ENCODE data around the gene NPY. TPM values are rescaled to one million over a fixed set of nuclear protein-coding genes. Genes with fewer than 3 reads are reported as not detected.
A peak's percentile ranks its signal among the peaks of the same experiment; 100 is the strongest.

The NPY gene
- total and polyA plus RNA-seq, 8 donors, result 0.37 to 58.7 (median 1.3) TPM; not detected in 1

- Histone ChIP-seq H3K27me3 (peaks cover 0 to 29% (median 5%) of the 10 kb centered on the region in 4 donors), H3K9me3 (no peaks in the 10 kb centered on the region), H3K27ac (no peak overlapping the region), H3K4me3 (peak overlapping the region in 1 of 4 donors; percentile 30), H3K36me3 (no peaks in the 10 kb centered on the region), H3K4me1 (peaks cover 0 to 3% (median 0%) of the 10 kb centered on the region in 3 donors)
- ATAC-seq, result peak in 1 of 4 donors; percentile 30
- WGBS, 2 donors, result 3 to 8% methylated on average over 17 to 19 of the region's 19 CpGs
- TF ChIP-seq, protein P1, sequence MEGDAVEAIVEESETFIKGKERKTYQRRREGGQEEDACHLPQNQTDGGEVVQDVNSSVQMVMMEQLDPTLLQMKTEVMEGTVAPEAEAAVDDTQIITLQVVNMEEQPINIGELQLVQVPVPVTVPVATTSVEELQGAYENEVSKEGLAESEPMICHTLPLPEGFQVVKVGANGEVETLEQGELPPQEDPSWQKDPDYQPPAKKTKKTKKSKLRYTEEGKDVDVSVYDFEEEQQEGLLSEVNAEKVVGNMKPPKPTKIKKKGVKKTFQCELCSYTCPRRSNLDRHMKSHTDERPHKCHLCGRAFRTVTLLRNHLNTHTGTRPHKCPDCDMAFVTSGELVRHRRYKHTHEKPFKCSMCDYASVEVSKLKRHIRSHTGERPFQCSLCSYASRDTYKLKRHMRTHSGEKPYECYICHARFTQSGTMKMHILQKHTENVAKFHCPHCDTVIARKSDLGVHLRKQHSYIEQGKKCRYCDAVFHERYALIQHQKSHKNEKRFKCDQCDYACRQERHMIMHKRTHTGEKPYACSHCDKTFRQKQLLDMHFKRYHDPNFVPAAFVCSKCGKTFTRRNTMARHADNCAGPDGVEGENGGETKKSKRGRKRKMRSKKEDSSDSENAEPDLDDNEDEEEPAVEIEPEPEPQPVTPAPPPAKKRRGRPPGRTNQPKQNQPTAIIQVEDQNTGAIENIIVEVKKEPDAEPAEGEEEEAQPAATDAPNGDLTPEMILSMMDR (IDR thresholded peaks at IDR 0.05), result no peak
- no peak for FAIRE-seq
- no peak for DNase-seq
- intact Hi-C loops (cut with DNase I), result no loop called here
Measured at GRCh38 chr7:24283554-24283896, 465 bp upstream of the NPY start.

GRCh38 chr7:24284699-24285506, 913 bp downstream of the NPY start:
- Histone ChIP-seq H3K36me3 (no peaks in the 10 kb centered on the region), H3K4me3 (peak overlapping the region in 1 of 4 donors; percentile 30), H3K9me3 (no peaks in the 10 kb centered on the region), H3K27me3 (peaks cover 0 to 34% (median 6%) of the 10 kb centered on the region in 4 donors), H3K4me1 (peaks cover 0 to 3% (median 0%) of the 10 kb centered on the region in 3 donors), H3K27ac (no peak overlapping the region)
- FAIRE-seq (no peak), DNase-seq (peak in 1 of 6 donors; percentile 55), ATAC-seq (peak in 3 of 4 donors; percentile 41 to 76 (median 60))
- intact Hi-C loops (cut with DNase I), result no loop called here
- TF ChIP-seq, protein P1 (IDR thresholded peaks at IDR 0.05), result no peak
- 3 to 4% methylated on average over 47 to 51 of the region's 51 CpGs for WGBS, 2 donors

- Histone ChIP-seq H3K27me3 (peaks cover 0 to 20% (median 1%) of the 10 kb centered on the region in 4 donors), H3K36me3 (no peaks in the 10 kb centered on the region), H3K27ac (no peak overlapping the region), H3K4me3 (no peak overlapping the region), H3K4me1 (no peaks in the 10 kb centered on the region), H3K9me3 (no peaks in the 10 kb centered on the region)
- DNase-seq, result peak in 1 of 6 donors; percentile 23
- ATAC-seq, result peak; percentile 46 to 94 (median 82)
- 10 to 22% methylated on average over 5 of the region's 5 CpGs for WGBS, 2 donors
- intact Hi-C loops (cut with DNase I), result no loop called here
- FAIRE-seq, result no peak
- TF ChIP-seq, protein P1 (IDR thresholded peaks at IDR 0.05), result peak in 1 of 4 donors; percentile 9
Measured at GRCh38 chr7:24290004-24290641, 6.1 kb downstream of the NPY start.

DNA sequence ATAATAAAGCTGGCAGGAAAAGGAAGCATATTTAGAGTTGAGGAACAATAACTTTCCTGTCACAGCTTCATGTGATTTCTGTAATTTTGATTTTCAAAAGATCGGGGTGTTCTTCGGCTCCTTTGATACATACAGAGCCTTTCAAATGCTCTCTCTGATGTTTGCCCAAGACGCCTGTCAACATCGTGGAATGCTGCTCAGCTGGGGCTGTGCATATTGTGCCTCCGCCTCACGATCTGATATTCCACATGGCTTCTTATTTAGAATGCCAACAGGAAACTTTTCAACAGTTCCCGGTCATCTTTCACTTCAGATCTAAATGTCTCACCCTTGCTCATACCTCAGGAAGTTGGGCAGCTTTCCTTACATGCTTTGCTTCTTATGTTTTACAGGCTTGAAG, 7.3 kb downstream of the NPY start:
- no peaks in the 10 kb centered on the region for H3K9me3 ChIP-seq
- no peak for DNase-seq
- intact Hi-C loops (cut with DNase I), result no loop called here
- TF ChIP-seq, protein P1 (IDR thresholded peaks at IDR 0.05), result no peak
- WGBS, 2 donors, result 32 to 40% methylated on average over 7 of the region's 7 CpGs
- no peak overlapping the region for H3K4me3 ChIP-seq
- no peaks in the 10 kb centered on the region for H3K4me1 ChIP-seq
- H3K27me3 ChIP-seq, result peaks cover 0 to 10% (median 1%) of the 10 kb centered on the region in 4 donors
- H3K27ac ChIP-seq, result no peak overlapping the region
- FAIRE-seq, result no peak
- no peaks in the 10 kb centered on the region for H3K36me3 ChIP-seq
- ATAC-seq, result no peak
